C4-2B (cell line): ENCODE data around the gene PDE9A.

Experiments
- H3K27ac ChIP-seq: fragments of 450-650 bp; 2 replicates; pipeline ENCODE4 v1.5.1; 2017
- CTCF ChIP-seq: fragments of 450-650 bp; conservative IDR thresholded peaks from 2 replicates; pipeline ENCODE4 v1.5.1; 2017; ENCODE audit warnings: mild to moderate bottlenecking
- ZFX ChIP-seq: fragments of 450-650 bp; IDR thresholded peaks from 2 replicates; pipeline ENCODE4 v1.6.1; 2017

Gene PDE9A

DNA sequence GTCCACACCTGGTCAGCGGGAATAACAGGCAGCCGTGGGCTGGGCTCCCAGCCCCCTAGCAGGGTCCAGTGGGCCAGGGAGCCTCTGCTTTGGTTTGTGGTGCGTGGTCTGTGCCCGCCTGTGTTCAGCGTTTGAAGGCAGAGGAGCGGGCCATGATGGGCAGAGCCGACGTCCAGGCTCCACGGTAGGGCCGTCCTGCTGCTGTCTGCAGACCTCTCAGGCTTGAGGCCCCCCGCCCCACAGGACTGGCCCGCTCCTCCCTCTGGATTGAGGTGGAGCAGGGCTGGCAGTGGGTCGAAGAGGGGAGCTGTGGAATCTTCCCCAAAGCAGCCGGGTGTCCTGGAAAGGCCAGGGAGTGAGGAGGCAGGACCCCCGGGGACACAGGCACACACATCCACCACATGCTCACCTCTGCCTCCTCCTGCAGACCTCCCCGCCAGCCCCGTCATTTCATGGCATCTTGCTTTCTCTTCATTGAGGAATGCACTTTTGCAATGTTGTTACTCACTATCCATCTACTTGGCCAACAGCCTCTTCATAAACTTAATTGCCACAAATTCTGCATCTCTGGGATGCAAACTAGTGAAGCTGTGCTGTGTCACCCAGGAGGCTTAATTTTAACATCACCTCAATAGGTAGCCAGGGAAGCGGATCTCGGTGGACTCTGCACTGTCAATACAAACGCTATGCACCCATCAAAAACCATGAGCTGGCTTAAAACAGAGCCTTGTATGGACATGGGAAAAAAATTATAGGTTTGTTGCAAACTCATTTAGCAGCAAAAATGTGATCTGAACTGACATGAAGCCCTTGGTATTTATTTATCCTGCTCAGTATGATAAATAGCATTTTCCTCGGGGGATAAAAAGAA, 85.9 kb downstream of the PDE9A start:
- no peak overlapping the region for H3K27ac ChIP-seq
- TF ChIP-seq CTCF = no peak
- no peak for TF ChIP-seq ZFX

- no peak overlapping the region for H3K27ac ChIP-seq
- no peak for TF ChIP-seq CTCF
- TF ChIP-seq ZFX = no peak
Measured at GRCh38 chr21:42740405-42740909, 87.0 kb downstream of the PDE9A start.

DNA sequence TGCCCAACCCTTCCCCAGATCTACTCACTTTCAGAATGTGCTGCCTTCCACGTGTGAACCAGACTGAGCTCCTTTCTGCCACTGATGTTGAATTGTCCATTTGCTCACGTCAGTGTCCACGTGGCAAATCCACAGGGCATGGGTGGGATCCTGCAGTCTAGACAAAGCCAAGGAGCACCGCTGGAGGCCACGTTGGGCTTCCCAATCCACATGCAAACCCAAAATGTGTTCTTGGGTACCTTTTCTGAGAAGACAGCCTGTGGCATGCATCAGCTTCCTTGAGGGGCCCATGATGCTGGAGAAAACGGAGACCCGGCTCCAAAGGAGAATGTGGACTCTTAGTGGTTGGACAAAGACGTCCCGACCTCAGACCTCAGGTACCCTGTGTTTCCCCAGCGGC, 87.6 kb downstream of the PDE9A start:
- no peak overlapping the region for H3K27ac ChIP-seq
- TF ChIP-seq ZFX (no peak), CTCF (no peak)

GRCh38 chr21:42744520-42745445, 91.4 kb downstream of the PDE9A start:
- H3K27ac ChIP-seq = no peak overlapping the region

DNA sequence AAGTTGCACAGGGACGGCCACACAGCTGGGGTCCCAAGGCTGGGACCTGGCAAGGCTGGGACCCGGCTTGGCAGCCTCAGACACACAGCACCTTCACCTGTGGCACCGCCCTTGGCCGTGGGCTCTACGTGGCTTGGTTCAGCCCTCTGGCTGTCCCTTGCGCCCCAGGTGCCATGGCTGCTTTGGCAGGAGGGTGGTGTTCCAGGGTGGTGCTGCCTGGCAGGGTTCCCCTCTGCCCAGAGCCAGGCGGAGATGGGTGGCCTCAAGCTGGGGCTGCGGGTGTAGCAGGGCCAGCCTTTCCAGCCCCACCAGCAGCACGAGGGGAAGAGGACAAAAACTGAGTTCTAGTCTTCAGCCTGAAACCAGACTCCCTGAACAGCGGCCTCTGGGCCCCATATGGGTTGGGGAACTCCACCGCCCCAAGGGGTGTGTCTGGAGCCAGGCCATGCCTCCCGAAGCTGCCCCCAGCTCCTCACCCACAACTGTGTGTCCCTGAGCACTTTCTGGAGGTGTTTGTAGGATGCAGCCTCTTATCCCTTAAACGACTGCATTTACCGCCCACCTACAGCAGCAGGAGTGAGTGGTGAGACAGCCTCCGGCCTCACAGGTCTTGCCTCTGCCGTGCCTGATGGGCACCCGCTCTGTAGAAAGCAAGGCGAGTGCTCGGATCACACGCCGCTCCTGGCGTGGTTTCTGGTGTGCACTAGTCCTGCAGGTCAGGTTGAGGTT, 92.3 kb downstream of the PDE9A start:
- H3K27ac ChIP-seq = no peak overlapping the region
- no peak for TF ChIP-seq CTCF
- no peak for TF ChIP-seq ZFX

More at GRCh38 chr21:42744520-42745445, 91.4 kb downstream of the PDE9A start:
- TF ChIP-seq CTCF = no peak
- TF ChIP-seq ZFX = no peak

- H3K27ac ChIP-seq = no peak overlapping the region
- TF ChIP-seq CTCF (no peak), ZFX (no peak)
Measured at GRCh38 chr21:42746240-42746592, 92.8 kb downstream of the PDE9A start.
